K562 (cell line): ENCODE data around the gene SFT2D2. TPM values are rescaled to one million over a fixed set of nuclear protein-coding genes. Genes with fewer than 3 reads are reported as not detected.

Experiments
- ATAC-seq: fragments of 200-7000 bp; cut with Tn5 transposase; 3 replicates; pipeline ENCODE4 v1.9.1; 2020; ENCODE audit warnings: moderate library complexity
- BruUV-seq: library from RNA; stranded (reverse); fragments of 400-500 nt; replicated peaks from 2 replicates; lab custom pipeline; 2021; lab: Mats Ljungman, UMichigan
- CTCF ChIA-PET: fragments of 300-600 bp; formaldehyde crosslinking; extraction: SDS; loops from one replicate; lab custom pipeline; 2021; ENCODE audit warnings: low intra/inter-chr PET ratio; lab: Yijun Ruan, JAX
- POLR2A ChIA-PET: fragments of 300-600, 350-650 bp; sonication (Branson Sonifier 250); formaldehyde crosslinking; extraction: SDS; loops from one replicate; lab custom pipeline; 2021; ENCODE audit warnings: antibody characterized with exemption, inconsistent platforms; lab: Yijun Ruan, JAX
- DNase-seq, 4 experiments: peaks; one replicate each; pipeline versions ENCODE4 v3.0.0 to v3.0.0-alpha.2; 2011 to 2018; ENCODE audit warnings: low spot score in 3 of 4, mixed read lengths in 3 of 4; ENCODE audit errors: extremely low read depth in 1 of 4
- FAIRE-seq: peaks from 2 replicates; lab custom pipeline; 2011; peaks lifted over from hg19 to GRCh38; lab: Jason Lieb, UNC
- H2AFZ ChIP-seq: 2 replicates; pipeline ENCODE4 v1.6.0; 2011; ENCODE audit warnings: low read depth, low read length, control low read depth, inconsistent platforms
- H3K27ac ChIP-seq: fragments of 200-600 bp; 3 replicates; pipeline ENCODE4 v1.8.0; 2011; ENCODE audit warnings: low read depth, mild to moderate bottlenecking, control low read depth, inconsistent platforms, low read length, moderate library complexity, mixed read lengths; ENCODE audit errors: extremely low read depth
- H3K27me3 ChIP-seq, 2 experiments: fragments of 300-600 bp in 1 of 2; 2 replicates in 1 of 2; 3 replicates in 1 of 2; pipeline versions ENCODE4 v1.6.0 to v1.8.0; 2011; ENCODE audit warnings: inconsistent platforms in 2 of 2, low read length in 2 of 2, mild to moderate bottlenecking in 1 of 2, mixed read lengths in 1 of 2, moderate library complexity in 1 of 2; ENCODE audit not compliant: control insufficient read depth in 2 of 2, insufficient read depth in 2 of 2
- H3K36me3 ChIP-seq: fragments of 300-600 bp; 3 replicates; pipeline ENCODE4 v1.8.0; 2011; ENCODE audit warnings: mild to moderate bottlenecking, low read length, inconsistent platforms; ENCODE audit not compliant: control insufficient read depth, insufficient read depth
- H3K4me1 ChIP-seq, 2 experiments: fragments of 200-600 bp in 1 of 2; replicated peaks in 1 of 2; 2 replicates in 1 of 2; 3 replicates in 1 of 2; pipeline versions ENCODE4 v1.5.1 to v1.8.0; 2011; ENCODE audit warnings: inconsistent platforms in 2 of 2, low read length in 2 of 2, mild to moderate bottlenecking in 1 of 2, mixed read lengths in 1 of 2, moderate library complexity in 1 of 2; ENCODE audit not compliant: control insufficient read depth in 2 of 2, insufficient read depth in 2 of 2
- H3K4me2 ChIP-seq: 2 replicates; pipeline ENCODE4 v1.6.1; 2011; ENCODE audit warnings: low read length, control low read depth, inconsistent platforms, mixed read lengths; ENCODE audit not compliant: insufficient read depth
- H3K4me3 ChIP-seq: fragments of 200-600 bp; sonication (generic), shearing (Covaris generic); 2 replicates; pipeline ENCODE4 v1.5.1; 2016; ENCODE audit warnings: control low read depth, inconsistent platforms
- H3K79me2 ChIP-seq: fragments of 200-600 bp; 3 replicates; pipeline ENCODE4 v1.8.0; 2011; ENCODE audit warnings: low read length, inconsistent platforms; ENCODE audit not compliant: control insufficient read depth, insufficient read depth
- H3K9ac ChIP-seq, 2 experiments: 2 replicates each; pipeline versions ENCODE4 v1.6.0 to v1.6.1; 2011; ENCODE audit warnings: low read depth in 2 of 2, low read length in 2 of 2, control low read depth in 1 of 2, inconsistent platforms in 1 of 2, mild to moderate bottlenecking in 1 of 2, mixed read lengths in 1 of 2; ENCODE audit not compliant: insufficient read depth in 1 of 2
- H3K9me1 ChIP-seq: one replicate; pipeline ENCODE4 v1.6.0; 2011; ENCODE audit warnings: inconsistent platforms, mild to moderate bottlenecking, low read length, moderate library complexity; ENCODE audit not compliant: control insufficient read depth, insufficient read depth
- H3K9me3 ChIP-seq: replicated peaks from 2 replicates; pipeline ENCODE4 v1.5.1; 2011; ENCODE audit warnings: low read depth, low read length, inconsistent platforms; ENCODE audit not compliant: control insufficient read depth, insufficient read depth
- H4K20me1 ChIP-seq: replicated peaks from 2 replicates; pipeline ENCODE4 v1.6.1; 2011; ENCODE audit warnings: low read length, inconsistent platforms, mixed read lengths; ENCODE audit not compliant: control insufficient read depth, insufficient read depth
- CBX3 ChIP-seq, 2 experiments: IDR thresholded peaks; 1 replicate in 1 of 2; 2 replicates in 1 of 2; pipeline ENCODE4 v1.6.1; 2012; ENCODE audit warnings: inconsistent platforms in 2 of 2, low read length in 2 of 2, borderline replicate concordance in 1 of 2, control low read depth in 1 of 2
- CHD2 ChIP-seq: IDR thresholded peaks from 2 replicates; pipeline ENCODE4 v1.6.1; 2011; ENCODE audit warnings: low read depth, low read length
- CXXC5 ChIP-seq: fragments of 250-450 bp; sonication (Bioruptor Pico); IDR thresholded peaks from 2 replicates; pipeline ENCODE4 v1.8.0; 2022; ENCODE audit warnings: inconsistent platforms, mild to moderate bottlenecking, moderate library complexity
- FOXK1 ChIP-seq: sonication (generic); formaldehyde crosslinking; IDR thresholded peaks from 2 replicates; pipeline ENCODE4 v1.8.0; 2022; ENCODE audit warnings: missing genetic modification reagents, mild to moderate bottlenecking, borderline replicate concordance
- MTA1 ChIP-seq: fragments of 450-650 bp; IDR thresholded peaks from 2 replicates; pipeline ENCODE4 v1.6.1; 2017; ENCODE audit warnings: borderline replicate concordance
- NBN ChIP-seq: fragments of 450-650 bp; IDR thresholded peaks from 2 replicates; pipeline ENCODE4 v1.6.1; 2016; ENCODE audit warnings: low read depth, mild to moderate bottlenecking
- SPI1 ChIP-seq: IDR thresholded peaks from 2 replicates; pipeline ENCODE4 v1.6.1; 2011; ENCODE audit warnings: low read depth, low read length, control low read depth, borderline replicate concordance
- TEAD2 ChIP-seq: fragments of 450-650 bp; IDR thresholded peaks from 2 replicates; pipeline ENCODE4 v1.6.1; 2016; ENCODE audit warnings: missing genetic modification characterization, control low read depth, missing compliant biosample characterization
- WHSC1 ChIP-seq: IDR thresholded peaks from one replicate; pipeline ENCODE4 v1.6.1; 2012; ENCODE audit warnings: low read length, control low read depth, inconsistent platforms
- ZBTB49 ChIP-seq: sonication (generic); formaldehyde crosslinking; IDR thresholded peaks from 2 replicates; pipeline ENCODE4 v1.8.0; 2022; ENCODE audit warnings: missing genetic modification reagents, mild to moderate bottlenecking, borderline replicate concordance
- ZFP36 ChIP-seq: fragments of 150-350 bp; IDR thresholded peaks from 2 replicates; pipeline ENCODE4 v1.6.1; 2018; ENCODE audit warnings: low read length, low read depth; ENCODE audit not compliant: partially characterized antibody
- ZKSCAN1 ChIP-seq: fragments of 150-350 bp; IDR thresholded peaks from 2 replicates; pipeline ENCODE4 v1.6.1; 2016; ENCODE audit warnings: low read depth, low read length
- ZKSCAN3 ChIP-seq: fragments of 250-450 bp; sonication (Bioruptor Pico); IDR thresholded peaks from 2 replicates; pipeline ENCODE4 v1.4.0; 2020
- ZNF24 ChIP-seq: fragments of 450-650 bp; IDR thresholded peaks from 2 replicates; pipeline ENCODE4 v1.6.1; 2016
- ZNF696 ChIP-seq: fragments of 250-450 bp; sonication (Bioruptor Pico); conservative IDR thresholded peaks from 2 replicates; pipeline ENCODE4 v1.4.0; 2020; ENCODE audit warnings: mild to moderate bottlenecking, moderate library complexity
- WGBS: fragments of 100-300 bp; shearing (Covaris generic); methylation state at CpG from one replicate; pipeline ENCODE4 v1.1.6; 2016; ENCODE audit warnings: low coverage, mixed read lengths; ENCODE audit not compliant: insufficient coverage; ENCODE audit errors: missing lambda C conversion rate; 5-methylcytosine and 5-hydroxymethylcytosine counted together
- in situ Hi-C: fragments of 300-500 bp; cut with MboI; formaldehyde crosslinking; loops from 4 replicates; pipeline ENCODE4 v1.15.0; 2018; ENCODE audit warnings: inconsistent platforms, mixed read lengths
- intact Hi-C: fragments of 100-400 bp; cut with micrococcal nuclease; formaldehyde crosslinking; loops from 2 replicates; pipeline ENCODE4 v1.14.2; 2022
- polyA plus RNA-seq, 8 experiments: library from polyadenylated mRNA; depleted of rRNA in 4 of 8; stranded (reverse) in 5 of 8; unstranded in 3 of 8; fragments of >200 nt; fragmentation: Nextera tagmentation in 2 of 8; fragmentation: Illumina TruSeq in 1 of 8; extraction: Ambion mirVana in 2 of 8; extraction: Trizol in 1 of 8; gene quantifications; 2 replicates each; pipeline versions ENCODE4 v1.2.1 to v1.2.3, GENCODE V29; 2011 to 2014; ENCODE audit warnings: inconsistent platforms in 1 of 8, missing spikeins in 1 of 8
- total RNA-seq, 7 experiments: library from RNA; depleted of rRNA in 6 of 7; stranded (reverse); fragments of >200 nt in 6 of 7; fragmentation: Illumina TruSeq in 2 of 7; extraction: Trizol in 2 of 7; gene quantifications; 2 replicates each; pipeline versions ENCODE4 v1.2.1 to v1.2.3, GENCODE V29; 2011 to 2021; ENCODE audit warnings: low replicate concordance in 1 of 7

The SFT2D2 gene
- total and polyA plus RNA-seq, 9 of the 15 experiments (the other 6 are each of a cell fraction or from before 2014, with no cell fraction given), result 3.4 to 50.1 (median 21.6) TPM

GRCh38 chr1:168263130-168263529, 37.3 kb downstream of the SFT2D2 start:
- H3K27ac ChIP-seq, result no peak overlapping the region
- H3K4me3 ChIP-seq, result no peak overlapping the region
- no peak for DNase-seq
- no peak for ATAC-seq
- ChIA-PET POLR2A (interaction anchor here (2.2 kb wide), 1 partner anchor 24 kb away, joined by 8 read pairs; no protein-coding TSS in a partner anchor), CTCF (no interaction called here)
- no TSS peak for BruUV-seq
- H3K79me2 ChIP-seq, result no peaks in the 10 kb centered on the region
- intact Hi-C loops, result no loop called here
- no peaks in the 10 kb centered on the region for H3K27me3 ChIP-seq
- H3K36me3 ChIP-seq, result no peaks in the 10 kb centered on the region; the same call in 2 of the 3 replicates
- TF ChIP-seq ZKSCAN1 (peak; percentile 93), CHD2 (no peak)
- H2AFZ ChIP-seq, result no peak overlapping the region
- WGBS, result 77% methylated on average over 4 of the region's 4 CpGs
- H3K4me1 ChIP-seq, result no peaks in the 10 kb centered on the region; a peak in 1 of 5 replicates
- no peak for FAIRE-seq
- in situ Hi-C loops, result no loop called here
- no peaks in the 10 kb centered on the region for H3K9me1 ChIP-seq
- H4K20me1 ChIP-seq, result no peaks in the 10 kb centered on the region
- H3K9me3 ChIP-seq, result no peaks in the 10 kb centered on the region
- H3K4me2 ChIP-seq, result no peak overlapping the region
- H3K9ac ChIP-seq, result no peak overlapping the region

GRCh38 chr1:168264296-168264695, 38.5 kb downstream of the SFT2D2 start:
- no peaks in the 10 kb centered on the region for H3K79me2 ChIP-seq
- H3K4me3 ChIP-seq, result no peak overlapping the region
- no peaks in the 10 kb centered on the region for H3K27me3 ChIP-seq
- ChIA-PET CTCF (no interaction called here), POLR2A (no interaction called here)
- no peak overlapping the region for H2AFZ ChIP-seq
- H3K9me3 ChIP-seq, result no peaks in the 10 kb centered on the region
- no peak overlapping the region for H3K9ac ChIP-seq
- in situ Hi-C loops (no loop called here), intact Hi-C loops (no loop called here)
- no peaks in the 10 kb centered on the region for H3K9me1 ChIP-seq
- no peaks in the 10 kb centered on the region for H4K20me1 ChIP-seq
- FAIRE-seq (no peak), DNase-seq (no peak), ATAC-seq (no peak)
- no peak overlapping the region for H3K4me2 ChIP-seq
- BruUV-seq, result no TSS peak
- H3K4me1 ChIP-seq, result no peaks in the 10 kb centered on the region; a peak in 1 of 5 replicates
- no peak overlapping the region for H3K27ac ChIP-seq
- H3K36me3 ChIP-seq, result no peaks in the 10 kb centered on the region; the same call in 2 of the 3 replicates
- WGBS, result 80% methylated on average over 7 of the region's 7 CpGs
- TF ChIP-seq SPI1 (no peak), ZFP36 (peak; percentile 48), ZBTB49 (no peak), FOXK1 (0 out of 2 replicates have a peak, but pooled peaks have one; percentile 23), CBX3 (IDR thresholded peaks at IDR 0.05; ENCODE audit: borderline replicate concordance in 1 of 2, low read length in 2 of 2) (peak in 1 of 2 experiments; percentile 64; a peak in 1 of 3 replicates), ZKSCAN3 (CRISPR knock-in tag) (no peak), ZNF696 (no peak), ZNF24 (no peak), MTA1 (no peak), NBN (no peak), TEAD2 (no peak), CXXC5 (no peak), WHSC1 (no peak)
